Effector CD4-positive, alpha-beta T cell (primary cell): Measurements from ENCODE around the gene RABEPK.
"Not testable (repeated sequence)": the region's sequence is repeated elsewhere in the genome, so short reads cannot be mapped to it uniquely, and the experiment has no call there.

Source experiments
- DNase-seq: peaks from one replicate; pipeline ENCODE4 v3.0.0-alpha.2; 2020
- total RNA-seq: gene quantifications from one replicate; lab custom pipeline; 2026; lab: John Stamatoyannopoulos, UW

The RABEPK gene
- 8.8 reads per million, percentile 29 among the genes with 10 or more reads in this experiment for total RNA-seq

GRCh38 chr9:125200216-125201047 lies at the start of gene RABEPK:
TSS of gene RABEPK (plus strand) at chr9:125200542. CDS start at chr9:125203014, 2,472 bp downstream.
- peak; percentile 86 for DNase-seq

- no peak for DNase-seq
Observed at GRCh38 chr9:125151730-125152129, 48.6 kb upstream of the RABEPK start.

- no peak for DNase-seq
Observed at GRCh38 chr9:125153712-125154367, 46.5 kb upstream of the RABEPK start.

- DNase-seq: no peak
Observed at GRCh38 chr9:125156551-125156950, 43.8 kb upstream of the RABEPK start.

GRCh38 chr9:125160750-125161149 lies 39.6 kb upstream of the RABEPK start:
- no peak for DNase-seq

GRCh38 chr9:125161284-125161918 lies 38.9 kb upstream of the RABEPK start:
- no peak for DNase-seq

GRCh38 chr9:125162891-125163290 lies 37.5 kb upstream of the RABEPK start:
- not testable (repeated sequence) for DNase-seq

- DNase-seq: no peak
Observed at GRCh38 chr9:125166762-125167161, 33.6 kb upstream of the RABEPK start.

- no peak for DNase-seq
Observed at GRCh38 chr9:125169895-125170294, 30.4 kb upstream of the RABEPK start.

- DNase-seq: no peak
Observed at GRCh38 chr9:125172031-125172755, 28.1 kb upstream of the RABEPK start.

- DNase-seq: no peak
Observed at GRCh38 chr9:125176636-125177035, 23.7 kb upstream of the RABEPK start.

GRCh38 chr9:125177888-125178287 lies 22.5 kb upstream of the RABEPK start:
- no peak for DNase-seq

GRCh38 chr9:125179776-125180175 lies 20.6 kb upstream of the RABEPK start:
- not testable (repeated sequence) for DNase-seq

- no peak for DNase-seq
Observed at GRCh38 chr9:125180876-125181275, 19.5 kb upstream of the RABEPK start.

- DNase-seq: not testable (repeated sequence)
Observed at GRCh38 chr9:125181756-125182155, 18.6 kb upstream of the RABEPK start.

GRCh38 chr9:125183054-125183453 lies 17.3 kb upstream of the RABEPK start:
- DNase-seq: no peak

- DNase-seq: no peak
Observed at GRCh38 chr9:125183561-125183960, 16.8 kb upstream of the RABEPK start.

- DNase-seq: no peak
Observed at GRCh38 chr9:125189011-125189360, 11.4 kb upstream of the RABEPK start.

GRCh38 chr9:125189361-125190289 lies 10.7 kb upstream of the RABEPK start, which contains the start of gene PPP6C:
TSS of gene PPP6C (minus strand) at chr9:125189803. CDS start at chr9:125189718, 85 bp downstream.
- peak; percentile 98 for DNase-seq

GRCh38 chr9:125190361-125190801 lies 10.0 kb upstream of the RABEPK start:
- no peak for DNase-seq

- not testable (repeated sequence) for DNase-seq
Observed at GRCh38 chr9:125194466-125194865, 5.9 kb upstream of the RABEPK start.
